HG02623 (cell line): ENCODE measurements around the gene CTIF.

Experiments used
- ATAC-seq: cut with Tn5 transposase; IDR thresholded peaks from one replicate; pipeline ENCODE4 v1.9.1; 2021; ENCODE audit warnings: moderate library complexity; ENCODE audit not compliant: unreplicated experiment

Gene CTIF

DNA sequence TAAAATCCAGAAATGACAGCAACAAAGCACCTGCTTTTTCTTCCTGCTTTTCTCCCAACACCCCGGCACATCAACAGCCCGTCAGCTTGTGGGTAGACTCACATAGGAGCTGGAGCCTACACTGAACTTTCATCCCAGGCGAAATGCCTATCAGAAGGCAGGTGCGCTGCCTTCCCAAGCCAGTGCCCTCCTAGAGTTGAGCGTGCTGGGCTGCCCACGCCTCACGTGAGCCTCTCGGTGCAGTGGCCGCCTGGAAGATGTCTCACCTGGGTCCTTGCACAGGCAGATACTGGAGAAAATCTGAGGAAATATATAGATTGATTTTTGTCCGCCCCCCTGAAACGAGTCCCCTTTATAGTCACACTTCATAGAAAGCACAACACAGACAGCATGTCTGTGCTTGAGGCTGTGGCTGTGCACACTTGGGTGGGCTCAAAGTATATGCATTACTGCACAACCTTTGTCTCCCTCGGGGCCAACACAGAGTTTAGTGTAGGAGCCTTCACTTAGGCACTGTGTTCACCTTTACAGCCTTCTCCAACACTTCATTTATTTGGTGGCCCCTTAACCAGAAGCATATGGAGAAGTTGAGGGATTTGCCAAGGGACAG is 299.4 kb downstream of the CTIF start:
- no peak for ATAC-seq

- no peak for ATAC-seq
Measured at GRCh38 chr18:48838921-48839818, 300.3 kb downstream of the CTIF start.

GRCh38 chr18:48839819-48840490 is 301.1 kb downstream of the CTIF start:
- ATAC-seq: no peak

DNA sequence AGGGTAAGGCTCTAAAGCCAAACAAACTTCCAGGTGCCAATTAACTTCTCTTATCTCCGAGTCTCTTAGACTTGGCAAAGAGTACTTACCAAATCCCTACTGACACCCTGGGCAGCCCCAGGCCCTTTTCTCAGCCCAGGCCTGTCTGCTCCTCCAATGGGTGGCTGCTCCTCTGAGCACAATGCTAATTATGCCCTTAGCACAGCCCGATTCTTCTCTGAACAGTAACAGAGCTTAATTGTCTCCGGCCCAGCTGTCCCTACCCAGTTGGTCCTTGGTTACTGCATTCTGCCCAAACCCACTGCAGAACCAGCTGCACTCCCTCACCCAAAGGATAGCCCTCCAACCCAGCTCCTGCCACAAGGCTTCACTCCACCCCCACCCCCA is 301.7 kb downstream of the CTIF start:
- no peak for ATAC-seq

GRCh38 chr18:48841381-48842258 is 302.8 kb downstream of the CTIF start:
- ATAC-seq: no peak

DNA sequence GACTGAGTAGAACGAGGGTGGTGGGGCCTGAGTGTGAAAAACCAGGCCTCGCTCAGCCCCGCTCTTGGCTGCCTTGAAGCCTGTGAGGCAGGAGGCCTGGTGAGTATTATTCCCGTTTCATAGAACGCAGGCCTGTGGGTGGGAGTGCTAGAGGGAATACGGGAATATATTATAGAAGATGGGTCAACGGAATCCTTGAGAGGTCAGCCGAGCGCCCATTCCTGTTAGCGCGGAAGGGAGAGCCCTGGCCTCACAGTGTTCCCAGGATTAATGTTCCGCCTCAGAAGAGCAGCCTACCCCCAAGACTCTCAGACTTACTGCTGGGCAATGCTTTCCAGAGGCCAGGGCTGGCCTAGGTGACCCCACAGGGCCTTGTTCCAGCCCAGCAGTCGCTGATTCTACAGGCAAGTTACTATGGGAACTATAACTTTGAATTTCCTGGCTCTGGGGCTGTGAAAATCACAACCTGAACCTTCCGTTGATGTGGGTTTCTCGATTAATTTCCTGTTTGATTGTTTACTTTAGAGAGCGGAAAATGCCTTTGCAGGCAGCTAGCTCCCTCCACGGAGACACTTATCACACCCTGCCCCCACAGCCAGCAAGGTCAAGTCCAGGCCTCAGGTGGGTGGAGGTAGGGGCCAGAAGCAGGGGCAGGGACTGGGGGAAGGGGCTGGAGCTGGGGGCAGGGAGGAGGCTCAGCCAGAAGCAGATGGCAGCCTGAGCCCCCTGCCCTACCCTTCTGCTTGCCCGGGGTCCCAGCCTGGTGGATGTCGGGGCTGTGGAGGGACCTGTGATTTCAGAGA is 303.6 kb downstream of the CTIF start:
- ATAC-seq: no peak

GRCh38 chr18:48843162-48843561 is 304.3 kb downstream of the CTIF start:
- no peak for ATAC-seq

GRCh38 chr18:48843596-48843995 is 304.8 kb downstream of the CTIF start:
- no peak for ATAC-seq

DNA sequence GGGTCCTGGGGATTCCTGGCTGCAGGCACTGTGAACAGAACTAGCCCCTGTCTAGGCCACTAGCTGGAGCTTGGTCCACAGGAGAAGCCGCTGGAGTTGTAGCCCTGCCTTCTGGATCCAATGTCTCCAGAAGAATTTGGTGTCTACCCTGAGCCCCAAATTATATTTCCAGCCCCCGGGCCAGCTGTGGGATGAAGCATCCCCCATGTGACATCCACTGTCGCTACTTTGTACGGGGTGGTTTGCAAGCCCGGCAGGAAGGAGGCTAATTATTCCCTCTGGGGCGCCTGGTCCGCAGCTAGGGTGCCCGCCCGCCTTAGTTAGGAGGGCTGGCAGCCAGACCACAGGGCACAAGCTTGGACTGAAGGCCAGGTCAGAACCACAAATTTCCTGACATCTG is 305.4 kb downstream of the CTIF start:
- ATAC-seq: no peak

DNA sequence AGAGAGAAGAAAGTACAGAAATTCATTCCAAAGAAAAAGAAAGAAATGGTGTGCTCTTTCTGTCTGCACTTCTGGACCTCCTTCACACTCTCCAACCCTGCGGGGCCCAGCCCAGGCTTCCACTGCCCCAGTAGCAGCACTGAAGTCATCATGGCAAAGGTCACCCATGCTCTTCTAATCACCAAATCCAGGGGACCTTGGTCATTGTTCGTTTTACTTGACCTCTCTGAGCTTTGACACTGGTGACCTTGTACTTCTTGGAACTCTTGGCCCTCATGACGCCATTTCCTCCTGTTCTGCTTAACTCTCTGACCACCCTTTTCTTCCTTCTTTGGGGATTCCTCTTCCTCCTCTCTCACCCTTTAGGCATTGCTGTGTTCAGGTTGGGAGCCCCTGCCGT is 306.3 kb downstream of the CTIF start:
- ATAC-seq: no peak

- no peak for ATAC-seq
Measured at GRCh38 chr18:48846423-48846932, 307.6 kb downstream of the CTIF start.

- no peak for ATAC-seq
Measured at GRCh38 chr18:48847807-48848486, 309.1 kb downstream of the CTIF start.

DNA sequence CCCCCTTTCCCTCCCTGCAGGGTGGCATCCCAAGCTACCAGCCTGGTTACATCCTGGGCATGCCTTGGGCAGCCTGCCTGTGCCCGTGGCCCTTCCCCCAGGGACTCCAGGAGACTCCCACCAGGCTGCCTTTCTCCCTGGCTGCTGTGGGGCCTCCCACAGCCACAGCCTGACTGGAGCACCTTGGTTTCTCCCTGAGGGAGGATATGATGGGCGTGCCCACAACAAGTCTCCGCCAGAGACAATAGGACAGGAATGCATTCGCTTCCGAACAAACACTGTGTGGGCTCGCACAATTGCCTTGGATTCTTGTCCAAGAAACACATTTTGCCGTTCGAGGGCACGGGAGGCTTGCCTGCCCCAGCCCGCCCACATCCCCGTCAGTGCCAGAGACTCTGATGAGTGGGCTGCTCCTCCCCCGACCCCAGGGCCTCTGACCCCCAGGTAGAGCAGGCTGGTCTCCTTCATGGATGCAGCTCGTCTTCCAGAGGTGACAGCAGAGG is 309.9 kb downstream of the CTIF start:
- ATAC-seq: no peak

GRCh38 chr18:48850822-48851598 is 312.2 kb downstream of the CTIF start:
- ATAC-seq: no peak

- no peak for ATAC-seq
Measured at GRCh38 chr18:48851599-48851960, 312.7 kb downstream of the CTIF start.

GRCh38 chr18:48852292-48852691 is 313.5 kb downstream of the CTIF start:
- no peak for ATAC-seq

- no peak for ATAC-seq
Measured at GRCh38 chr18:48852794-48853193, 314.0 kb downstream of the CTIF start.

DNA sequence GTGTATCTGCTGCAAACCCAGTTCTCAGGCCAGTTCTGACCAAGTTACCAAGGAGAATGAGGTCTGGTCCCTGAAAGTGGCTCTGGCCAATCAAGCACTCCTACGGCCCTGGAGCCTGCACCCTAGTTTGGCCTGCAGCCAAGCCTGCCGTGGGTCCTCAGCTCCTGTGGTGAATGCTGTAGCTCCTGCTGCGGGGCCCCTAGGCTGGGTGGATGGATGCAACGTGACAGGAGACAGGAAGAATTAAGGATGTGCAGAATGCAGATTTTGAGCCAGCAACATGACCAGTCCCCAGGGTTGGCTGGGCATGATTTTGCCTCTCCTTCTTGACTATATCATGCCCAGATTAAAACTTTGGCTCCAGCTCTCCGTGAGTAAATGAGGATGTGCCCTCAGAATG is 314.8 kb downstream of the CTIF start:
- no peak for ATAC-seq
